ENCODE results near the gene S100PBP. TPM values are rescaled to one million over a fixed set of nuclear protein-coding genes. Genes with fewer than 3 reads are reported as not detected.

The S100PBP gene
- total and polyA plus RNA-seq, 10 of the 15 experiments (the other 5 are each of a cell fraction or from before 2014, with no cell fraction given): 17.0 to 98.3 (median 40.6) TPM

DNA sequence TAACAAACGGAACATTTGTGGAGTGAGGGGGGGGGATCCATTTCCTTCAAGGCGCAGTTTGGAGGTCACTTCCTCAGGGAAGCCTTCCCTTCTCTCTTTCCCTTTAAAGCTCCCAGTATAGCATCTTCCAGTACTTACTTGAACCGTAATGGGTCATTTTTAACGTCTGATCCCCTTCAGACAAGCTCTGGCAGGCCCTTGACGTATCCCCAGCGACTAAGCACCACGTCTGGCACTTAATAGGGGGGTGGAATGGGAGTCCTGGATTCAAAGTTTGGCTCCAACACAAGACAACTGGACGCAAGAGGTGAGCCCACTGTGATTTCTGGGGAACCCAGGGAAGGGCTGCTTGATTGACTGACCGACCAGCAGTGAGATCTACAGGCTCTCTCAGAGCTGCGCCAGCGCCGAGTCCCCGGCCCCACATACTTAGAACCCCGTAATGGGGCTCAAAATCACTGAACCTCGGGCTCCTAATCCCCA lies 736 bp upstream of the S100PBP start:
- POLR2A ChIA-PET: interaction anchor here (0.6 to 2.9 kb wide), 4 partner anchors 10 to 27 kb away, joined by 3 to 14 read pairs (median 4); no protein-coding TSS in a partner anchor
- CTCF ChIA-PET: interaction anchor here (1.2 to 1.4 kb wide), 2 partner anchors 43 to 104 kb away, joined by 3 read pairs; no protein-coding TSS in a partner anchor
- Histone ChIP-seq H3K9me3 (replicated peaks; ENCODE audit: control insufficient read depth, insufficient read depth, low read length) (no peaks in the 10 kb centered on the region; the same call in 2 of the 3 replicates), H3K79me2 (ENCODE audit: control insufficient read depth, insufficient read depth, low read length) (peaks cover 96% of the 10 kb centered on the region), H3K4me1 (ENCODE audit: control insufficient read depth, insufficient read depth, low read length) (peaks cover 24% of the 10 kb centered on the region), H3K4me2 (ENCODE audit: control insufficient read depth, insufficient read depth) (peak overlapping the region; percentile 49), H4K20me1 (ENCODE audit: control insufficient read depth, insufficient read depth) (no peaks in the 10 kb centered on the region; the same call in 1 of the 2 replicates), H3K4me3 (peak overlapping the region; percentile 90), H3K27me3 (replicated peaks in 1 of 2; ENCODE audit: control insufficient read depth in 2 of 2, insufficient read depth in 2 of 2, low read length in 1 of 2) (no peaks in the 10 kb centered on the region), H3K27ac (ENCODE audit: control insufficient read depth, insufficient read depth) (peak overlapping the region; percentile 100), H2AFZ (ENCODE audit: control insufficient read depth, low read depth, low read length) (peak overlapping the region; percentile 69), H3K36me3 (ENCODE audit: control insufficient read depth in 2 of 2, insufficient read depth in 2 of 2, low read length in 1 of 2) (peaks cover 0 to 4% of the 10 kb centered on the region in 2 experiments; a peak in 2 of 4 replicates), H3K9ac (ENCODE audit: control insufficient read depth, insufficient read depth, low read length) (peak overlapping the region; percentile 100)
- intact Hi-C loops (cut with micrococcal nuclease; ENCODE audit: unreplicated experiment) (loop anchor here (5.0 kb wide), 1 partner anchor 56 kb away; the partner anchor contains the start of gene FNDC5), in situ Hi-C loops (cut with MboI) (no loop called here)
- RAD21 ChIA-PET (ENCODE audit: unreplicated experiment): no interaction called here
- TF ChIP-seq, protein P1, sequence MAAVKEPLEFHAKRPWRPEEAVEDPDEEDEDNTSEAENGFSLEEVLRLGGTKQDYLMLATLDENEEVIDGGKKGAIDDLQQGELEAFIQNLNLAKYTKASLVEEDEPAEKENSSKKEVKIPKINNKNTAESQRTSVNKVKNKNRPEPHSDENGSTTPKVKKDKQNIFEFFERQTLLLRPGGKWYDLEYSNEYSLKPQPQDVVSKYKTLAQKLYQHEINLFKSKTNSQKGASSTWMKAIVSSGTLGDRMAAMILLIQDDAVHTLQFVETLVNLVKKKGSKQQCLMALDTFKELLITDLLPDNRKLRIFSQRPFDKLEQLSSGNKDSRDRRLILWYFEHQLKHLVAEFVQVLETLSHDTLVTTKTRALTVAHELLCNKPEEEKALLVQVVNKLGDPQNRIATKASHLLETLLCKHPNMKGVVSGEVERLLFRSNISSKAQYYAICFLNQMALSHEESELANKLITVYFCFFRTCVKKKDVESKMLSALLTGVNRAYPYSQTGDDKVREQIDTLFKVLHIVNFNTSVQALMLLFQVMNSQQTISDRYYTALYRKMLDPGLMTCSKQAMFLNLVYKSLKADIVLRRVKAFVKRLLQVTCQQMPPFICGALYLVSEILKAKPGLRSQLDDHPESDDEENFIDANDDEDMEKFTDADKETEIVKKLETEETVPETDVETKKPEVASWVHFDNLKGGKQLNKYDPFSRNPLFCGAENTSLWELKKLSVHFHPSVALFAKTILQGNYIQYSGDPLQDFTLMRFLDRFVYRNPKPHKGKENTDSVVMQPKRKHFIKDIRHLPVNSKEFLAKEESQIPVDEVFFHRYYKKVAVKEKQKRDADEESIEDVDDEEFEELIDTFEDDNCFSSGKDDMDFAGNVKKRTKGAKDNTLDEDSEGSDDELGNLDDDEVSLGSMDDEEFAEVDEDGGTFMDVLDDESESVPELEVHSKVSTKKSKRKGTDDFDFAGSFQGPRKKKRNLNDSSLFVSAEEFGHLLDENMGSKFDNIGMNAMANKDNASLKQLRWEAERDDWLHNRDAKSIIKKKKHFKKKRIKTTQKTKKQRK (IDR thresholded peaks at IDR 0.05; ENCODE audit: low read depth, low read length): no peak
- no peak for TF ChIP-seq RCOR1 (conservative IDR thresholded peaks at IDR 0.05; ENCODE audit: low read depth, low read length)
- TF ChIP-seq POLR2AphosphoS5 (IDR thresholded peaks at IDR 0.05; ENCODE audit: low read length): 0 out of 2 replicates have a peak, but pooled peaks have one; percentile 30
- peak; percentile 11 for TF ChIP-seq HDAC6 (IDR thresholded peaks at IDR 0.05; ENCODE audit: unreplicated experiment)
- peak; percentile 47; the same call in 1 of the 2 replicates for TF ChIP-seq SMARCA5 (IDR thresholded peaks at IDR 0.05)
- TF ChIP-seq TBL1XR1 (IDR thresholded peaks at IDR 0.05; ENCODE audit: low read depth, low read length): no peak
- no peak for TF ChIP-seq POLR2A (IDR thresholded peaks at IDR 0.05; ENCODE audit: low read depth, low read length)
- no peak for TF ChIP-seq ZNF622 (IDR thresholded peaks at IDR 0.05)
- TF ChIP-seq SMAD5 (IDR thresholded peaks at IDR 0.05; ENCODE audit: low read depth): no peak
- TF ChIP-seq ETV6 (conservative IDR thresholded peaks at IDR 0.05 in 1 of 2, IDR thresholded peaks at IDR 0.05 in 1 of 2; ENCODE audit: borderline replicate concordance in 1 of 2, low read depth in 1 of 2): no peak
- TF ChIP-seq SUPT20H (IDR thresholded peaks at IDR 0.05; ENCODE audit: borderline replicate concordance, control insufficient read depth, low read depth, low read length): no peak
- TF ChIP-seq MTA3 (IDR thresholded peaks at IDR 0.05; ENCODE audit: borderline replicate concordance, low read length): 0 out of 2 replicates have a peak, but pooled peaks have one; percentile 0
- no peak for TF ChIP-seq ZNF217 (IDR thresholded peaks at IDR 0.05)
- TF ChIP-seq, protein P2, sequence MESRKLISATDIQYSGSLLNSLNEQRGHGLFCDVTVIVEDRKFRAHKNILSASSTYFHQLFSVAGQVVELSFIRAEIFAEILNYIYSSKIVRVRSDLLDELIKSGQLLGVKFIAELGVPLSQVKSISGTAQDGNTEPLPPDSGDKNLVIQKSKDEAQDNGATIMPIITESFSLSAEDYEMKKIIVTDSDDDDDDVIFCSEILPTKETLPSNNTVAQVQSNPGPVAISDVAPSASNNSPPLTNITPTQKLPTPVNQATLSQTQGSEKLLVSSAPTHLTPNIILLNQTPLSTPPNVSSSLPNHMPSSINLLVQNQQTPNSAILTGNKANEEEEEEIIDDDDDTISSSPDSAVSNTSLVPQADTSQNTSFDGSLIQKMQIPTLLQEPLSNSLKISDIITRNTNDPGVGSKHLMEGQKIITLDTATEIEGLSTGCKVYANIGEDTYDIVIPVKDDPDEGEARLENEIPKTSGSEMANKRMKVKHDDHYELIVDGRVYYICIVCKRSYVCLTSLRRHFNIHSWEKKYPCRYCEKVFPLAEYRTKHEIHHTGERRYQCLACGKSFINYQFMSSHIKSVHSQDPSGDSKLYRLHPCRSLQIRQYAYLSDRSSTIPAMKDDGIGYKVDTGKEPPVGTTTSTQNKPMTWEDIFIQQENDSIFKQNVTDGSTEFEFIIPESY (IDR thresholded peaks at IDR 0.05): no peak
- BruUV-seq (replicated peaks): TSS peak; percentile 86
- FAIRE-seq (no peak), DNase-seq (ENCODE audit: low read depth, low spot score) (no peak), ATAC-seq (peak; percentile 10)
- SMC1A ChIA-PET (ENCODE audit: uncharacterized antibody, unreplicated experiment): interaction anchor here (1.2 to 1.3 kb wide), 2 partner anchors 58 to 105 kb away, joined by 3 to 4 read pairs; no protein-coding TSS in a partner anchor
- WGBS (ENCODE audit: insufficient coverage, insufficient replicate concordance, low lambda C conversion rate, missing lambda C conversion rate): under 1% methylated on average over 15 of the region's 15 CpGs

Data from GM12878 (cell line).